ENCODE data around the gene CUX1.

DNA sequence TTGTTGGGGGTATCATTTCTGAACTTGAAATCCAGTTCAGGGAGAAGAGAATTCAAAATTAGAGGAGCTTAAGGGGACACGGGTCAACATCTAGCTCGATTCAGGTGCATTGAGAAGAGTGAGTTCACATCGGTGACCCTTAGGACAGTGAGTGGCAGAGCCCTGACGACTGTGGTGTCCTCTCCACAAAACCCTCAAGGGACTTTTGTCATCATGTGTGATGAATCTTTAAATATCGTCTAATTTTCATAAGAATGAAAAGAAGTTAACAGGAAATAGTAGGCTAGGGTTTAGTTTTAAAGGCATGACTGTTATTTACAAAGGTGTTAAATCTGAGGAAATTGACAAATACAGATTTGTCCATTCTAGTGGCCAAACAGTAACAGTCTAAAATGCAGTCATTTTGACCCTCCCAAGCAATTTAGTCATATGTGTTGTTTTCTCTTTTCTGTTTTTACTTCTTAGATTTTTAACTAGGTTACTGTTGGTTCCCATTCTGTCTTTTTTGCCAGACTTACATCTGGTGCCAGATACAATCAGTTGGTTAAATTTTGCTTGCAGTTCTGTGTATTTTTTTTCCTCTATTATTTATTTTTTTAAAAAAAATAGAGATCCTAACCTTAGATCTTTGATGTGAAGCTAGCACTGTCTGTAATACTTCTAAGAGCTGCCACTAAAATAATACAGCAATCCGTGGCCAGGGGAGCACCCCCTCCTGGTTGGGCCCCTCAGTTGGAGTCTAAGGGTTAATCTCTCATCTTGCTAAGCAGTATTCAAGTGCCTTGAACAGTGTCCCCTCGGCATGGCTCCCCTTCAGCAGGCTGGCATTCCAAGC lies 434.3 kb downstream of the CUX1 start:
- TF ChIP-seq EZH2 (IDR thresholded peaks at IDR 0.05; ENCODE audit: low read length, missing control alignments) = no peak
- TF ChIP-seq, protein P1, sequence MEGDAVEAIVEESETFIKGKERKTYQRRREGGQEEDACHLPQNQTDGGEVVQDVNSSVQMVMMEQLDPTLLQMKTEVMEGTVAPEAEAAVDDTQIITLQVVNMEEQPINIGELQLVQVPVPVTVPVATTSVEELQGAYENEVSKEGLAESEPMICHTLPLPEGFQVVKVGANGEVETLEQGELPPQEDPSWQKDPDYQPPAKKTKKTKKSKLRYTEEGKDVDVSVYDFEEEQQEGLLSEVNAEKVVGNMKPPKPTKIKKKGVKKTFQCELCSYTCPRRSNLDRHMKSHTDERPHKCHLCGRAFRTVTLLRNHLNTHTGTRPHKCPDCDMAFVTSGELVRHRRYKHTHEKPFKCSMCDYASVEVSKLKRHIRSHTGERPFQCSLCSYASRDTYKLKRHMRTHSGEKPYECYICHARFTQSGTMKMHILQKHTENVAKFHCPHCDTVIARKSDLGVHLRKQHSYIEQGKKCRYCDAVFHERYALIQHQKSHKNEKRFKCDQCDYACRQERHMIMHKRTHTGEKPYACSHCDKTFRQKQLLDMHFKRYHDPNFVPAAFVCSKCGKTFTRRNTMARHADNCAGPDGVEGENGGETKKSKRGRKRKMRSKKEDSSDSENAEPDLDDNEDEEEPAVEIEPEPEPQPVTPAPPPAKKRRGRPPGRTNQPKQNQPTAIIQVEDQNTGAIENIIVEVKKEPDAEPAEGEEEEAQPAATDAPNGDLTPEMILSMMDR (conservative IDR thresholded peaks at IDR 0.05 in 1 of 2, IDR thresholded peaks at IDR 0.05 in 1 of 2; ENCODE audit: low read depth in 1 of 2, low read length in 2 of 2) = no peak

Measured in fibroblast of lung (primary cell).